Prostate gland (tissue), 2 donors: ENCODE measurements around the gene RIPPLY2.

Experiments
- CTCF ChIP-seq, 4 experiments: fragments of 200-600 bp in 2 of 4; fragments of 450-650 bp in 2 of 4; sonication (generic) in 2 of 4; IDR thresholded peaks; 1 replicate in 3 of 4; 2 replicates in 1 of 4; pipeline ENCODE4 v1.5.1; 2016 to 2019; ENCODE audit warnings: antibody characterized with exemption in 4 of 4, mild to moderate bottlenecking in 2 of 4, moderate library complexity in 2 of 4
- POLR2A ChIP-seq: fragments of 450-650 bp; IDR thresholded peaks from one replicate; pipeline ENCODE4 v1.6.1; 2016; ENCODE audit warnings: antibody characterized with exemption, mild to moderate bottlenecking
- POLR2AphosphoS5 ChIP-seq: sonication (generic); formaldehyde crosslinking; IDR thresholded peaks from one replicate; pipeline ENCODE4 v1.6.1; 2017; ENCODE audit warnings: antibody characterized with exemption

GRCh38 chr6:83859410-83860358 is 6.5 kb downstream of the RIPPLY2 start, which contains the start of gene CYB5R4:
- TF ChIP-seq CTCF (IDR thresholded peaks at IDR 0.05) (peak in 3 of 4 experiments; percentile 44 to 59 (median 54)), POLR2AphosphoS5 (peak; percentile 94), POLR2A (peak; percentile 92)
